Measurements from ENCODE around the gene KCNK10.

GRCh38 chr14:88271205-88271604 lies 51.9 kb downstream of the KCNK10 start:
- no peak for TF ChIP-seq CTCF (IDR thresholded peaks at IDR 0.05)
- no peak for TF ChIP-seq POLR2A (IDR thresholded peaks at IDR 0.05)
- no peak for TF ChIP-seq POLR2AphosphoS5 (IDR thresholded peaks at IDR 0.05)
- no peak for TF ChIP-seq EP300 (IDR thresholded peaks at IDR 0.05)

Measured in gastroesophageal sphincter (tissue), 3 donors.